GM15510 (cell line): ENCODE results near the gene SPCS3.

Experiments used
- POLR2A ChIP-seq: IDR thresholded peaks from 3 replicates; pipeline ENCODE4 v1.6.1; 2011; ENCODE audit warnings: borderline replicate concordance; ENCODE audit not compliant: insufficient read length; ENCODE audit errors: extremely low read depth

SPCS3 gene

GRCh38 chr4:176302283-176303275, 17.2 kb upstream of the SPCS3 start:
- TF ChIP-seq POLR2A = no peak

- no peak for TF ChIP-seq POLR2A
Observed at GRCh38 chr4:176303938-176304337, 15.8 kb upstream of the SPCS3 start.

GRCh38 chr4:176306837-176307665, 12.7 kb upstream of the SPCS3 start:
- TF ChIP-seq POLR2A = no peak

- TF ChIP-seq POLR2A = no peak
Observed at GRCh38 chr4:176307666-176307930, 12.2 kb upstream of the SPCS3 start.

- no peak for TF ChIP-seq POLR2A
Observed at GRCh38 chr4:176308441-176308840, 11.3 kb upstream of the SPCS3 start.

- no peak for TF ChIP-seq POLR2A
Observed at GRCh38 chr4:176309046-176309445, 10.7 kb upstream of the SPCS3 start.

GRCh38 chr4:176309772-176310171, 10.0 kb upstream of the SPCS3 start:
- no peak for TF ChIP-seq POLR2A

- no peak for TF ChIP-seq POLR2A
Observed at GRCh38 chr4:176313596-176314336, 6.0 kb upstream of the SPCS3 start.

- TF ChIP-seq POLR2A = no peak
Observed at GRCh38 chr4:176319151-176319703, 539 bp upstream of the SPCS3 start.

GRCh38 chr4:176320340-176320975, 692 bp downstream of the SPCS3 start:
- TF ChIP-seq POLR2A = peak; percentile 50

- no peak for TF ChIP-seq POLR2A
Observed at GRCh38 chr4:176320976-176321361, 1.2 kb downstream of the SPCS3 start.

GRCh38 chr4:176321589-176321988, 1.8 kb downstream of the SPCS3 start:
- TF ChIP-seq POLR2A = no peak

GRCh38 chr4:176323511-176324160, 3.9 kb downstream of the SPCS3 start:
- TF ChIP-seq POLR2A = no peak

- no peak for TF ChIP-seq POLR2A
Observed at GRCh38 chr4:176333076-176333475, 13.3 kb downstream of the SPCS3 start.

- TF ChIP-seq POLR2A = no peak
Observed at GRCh38 chr4:176334066-176334465, 14.3 kb downstream of the SPCS3 start.

GRCh38 chr4:176335421-176335820, 15.7 kb downstream of the SPCS3 start:
- TF ChIP-seq POLR2A = no peak
